Mesodermal cell (in vitro differentiated cells): ENCODE measurements around the gene ARL16.

Source experiments
- H3K27ac ChIP-seq: 2 replicates; pipeline ENCODE4 v1.7.0; 2013; ENCODE audit warnings: mild to moderate bottlenecking, low read depth, low read length, moderate library complexity; ENCODE audit not compliant: severe bottlenecking
- H3K36me3 ChIP-seq: 2 replicates; pipeline ENCODE4 v1.7.1; 2013; ENCODE audit warnings: mild to moderate bottlenecking, low read length, moderate library complexity; ENCODE audit not compliant: control insufficient read depth, insufficient read depth
- H3K4me1 ChIP-seq: one replicate; pipeline ENCODE4 v1.7.1; 2013; ENCODE audit warnings: mild to moderate bottlenecking, low read length; ENCODE audit not compliant: insufficient read depth, control insufficient read depth, poor library complexity, severe bottlenecking
- H3K4me3 ChIP-seq: 2 replicates; pipeline ENCODE4 v1.7.0; 2013; ENCODE audit warnings: low read length, control low read depth, mild to moderate bottlenecking; ENCODE audit not compliant: insufficient read depth, poor library complexity, severe bottlenecking; ENCODE audit errors: extremely low read depth
- H3K9me3 ChIP-seq: 2 replicates; pipeline ENCODE4 v1.7.1; 2013; ENCODE audit warnings: mild to moderate bottlenecking, low read length, moderate library complexity; ENCODE audit not compliant: control insufficient read depth
- WGBS, 2 experiments: methylation state at CpG; one replicate each; pipeline ENCODE4 v1.1.5; 2013; ENCODE audit warnings: missing lambda C conversion rate in 2 of 2; ENCODE audit not compliant: insufficient coverage in 2 of 2; 5-methylcytosine and 5-hydroxymethylcytosine counted together

The ARL16 gene

DNA sequence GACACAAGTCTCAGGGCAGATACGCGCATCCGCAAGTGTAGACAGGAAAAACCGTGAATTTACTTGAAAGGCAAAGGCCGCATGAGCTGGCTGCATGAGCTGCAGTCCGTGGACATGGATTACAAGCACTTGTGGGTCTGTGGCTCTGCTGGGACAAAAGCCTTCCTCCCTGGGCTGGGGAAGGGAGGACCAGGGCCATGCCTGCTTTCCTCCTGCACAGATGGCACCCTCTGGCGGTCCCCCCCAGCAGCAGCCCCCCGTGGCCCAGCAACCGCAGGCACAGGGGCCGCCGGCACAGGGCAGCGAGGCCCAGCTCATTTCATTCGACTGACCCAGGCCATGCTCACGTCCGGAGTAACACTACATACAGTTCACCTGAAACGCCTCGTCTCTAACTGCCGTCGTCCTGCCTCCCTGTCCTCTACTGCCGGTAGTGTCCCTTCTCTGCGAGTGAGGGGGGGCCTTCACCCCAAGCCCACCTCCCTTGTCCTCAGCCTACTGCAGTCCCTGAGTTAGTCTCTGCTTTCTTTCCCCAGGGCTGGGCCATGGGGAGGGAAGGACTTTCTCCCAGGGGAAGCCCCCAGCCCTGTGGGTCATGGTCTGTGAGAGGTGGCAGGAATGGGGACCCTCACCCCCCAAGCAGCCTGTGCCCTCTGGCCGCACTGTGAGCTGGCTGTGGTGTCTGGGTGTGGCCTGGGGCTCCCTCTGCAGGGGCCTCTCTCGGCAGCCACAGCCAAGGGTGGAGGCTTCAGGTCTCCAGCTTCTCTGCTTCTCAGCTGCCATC, 17.9 kb upstream of the ARL16 start:
- H3K9me3 ChIP-seq: no peaks in the 10 kb centered on the region
- 87 to 90% methylated on average over 16 to 20 of the region's 23 CpGs for WGBS, 2 experiments
- H3K27ac ChIP-seq: no peak overlapping the region
- H3K4me1 ChIP-seq: peaks cover 13% of the 10 kb centered on the region
- H3K4me3 ChIP-seq: peak overlapping the region; percentile 92
- peaks cover 68% of the 10 kb centered on the region for H3K36me3 ChIP-seq

DNA sequence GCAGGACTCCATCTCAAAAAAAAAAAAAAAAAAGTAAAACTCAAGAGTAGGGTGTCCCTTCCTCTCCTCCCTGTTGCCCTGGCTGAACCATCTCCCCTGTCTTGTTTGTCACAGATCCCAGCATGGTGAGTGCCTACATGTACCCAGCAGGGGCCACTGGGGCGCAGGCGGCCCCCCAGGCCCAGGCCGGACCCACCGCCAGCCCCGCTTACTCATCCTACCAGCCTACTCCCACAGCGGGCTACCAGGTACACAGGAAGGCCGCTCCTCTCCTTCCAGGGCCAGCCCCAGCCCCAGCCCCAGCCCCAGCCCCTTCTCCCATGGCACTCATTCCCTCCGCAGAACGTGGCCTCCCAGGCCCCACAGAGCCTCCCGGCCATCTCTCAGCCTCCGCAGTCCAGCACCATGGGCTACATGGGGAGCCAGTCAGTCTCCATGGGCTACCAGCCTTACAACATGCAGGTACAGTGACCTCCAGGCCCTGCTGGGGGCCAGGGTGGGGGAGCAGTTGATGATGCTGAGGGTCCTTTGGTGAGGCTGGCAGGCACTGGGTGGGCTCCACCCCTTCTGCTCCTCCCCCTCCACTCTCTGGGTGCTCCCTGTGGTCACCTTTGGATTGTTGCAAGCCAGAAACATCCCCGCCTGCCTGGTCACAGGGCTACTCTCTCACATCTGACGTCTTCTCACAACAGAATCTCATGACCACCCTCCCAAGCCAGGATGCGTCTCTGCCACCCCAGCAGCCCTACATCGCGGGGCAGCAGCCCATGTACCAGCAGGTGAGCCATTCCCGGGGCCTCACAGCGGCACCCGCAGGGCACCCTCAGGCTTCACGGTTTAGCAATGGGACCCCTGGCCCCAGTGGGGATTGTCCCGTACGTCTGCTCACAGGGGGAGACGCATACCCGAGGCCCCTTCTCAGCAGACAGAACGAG, 17.0 kb upstream of the ARL16 start:
- Histone ChIP-seq H3K27ac (no peak overlapping the region), H3K4me1 (peaks cover 13% of the 10 kb centered on the region), H3K4me3 (no peak overlapping the region), H3K9me3 (no peaks in the 10 kb centered on the region), H3K36me3 (peaks cover 67% of the 10 kb centered on the region)
- WGBS, 2 experiments: 98% methylated on average over 19 to 24 of the region's 25 CpGs

DNA sequence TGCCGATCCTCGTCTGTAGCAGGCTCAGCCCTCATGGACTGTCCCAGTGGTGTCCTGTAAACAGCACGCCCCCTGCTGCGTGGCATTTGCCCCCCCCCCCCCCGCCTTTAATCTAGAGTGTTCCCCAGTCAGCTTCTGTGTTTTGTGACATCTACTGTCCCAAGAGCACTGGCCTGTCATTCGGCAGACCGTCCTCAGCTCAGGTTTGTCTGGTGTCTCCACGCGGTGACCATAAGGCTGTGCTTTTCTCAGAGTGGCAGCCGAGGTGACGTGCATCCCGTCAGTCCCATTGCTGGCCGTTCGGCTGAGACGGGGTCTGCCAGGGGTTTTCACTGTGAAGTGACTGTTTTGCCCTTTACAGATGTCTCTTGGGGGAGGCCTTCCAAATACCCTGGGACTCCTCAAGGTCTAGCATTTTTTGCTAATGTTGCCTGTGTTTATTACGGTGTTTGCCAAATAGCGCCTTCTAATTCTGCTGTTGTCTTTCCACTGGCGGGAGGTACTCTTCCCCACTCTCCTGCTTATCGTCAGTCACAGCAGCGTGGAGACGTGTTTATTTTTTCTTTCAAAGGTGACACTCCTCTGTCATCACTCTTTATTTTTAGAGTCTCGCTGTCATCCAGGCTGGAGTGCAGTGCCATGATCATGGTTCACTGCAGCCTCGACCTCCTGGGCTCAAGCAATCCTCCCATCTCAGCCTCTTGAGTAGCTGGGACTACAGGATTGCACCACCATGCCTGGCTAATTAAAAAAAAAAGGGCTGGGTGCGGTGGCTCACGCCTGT, 13.9 kb upstream of the ARL16 start:
- Histone ChIP-seq H3K4me3 (no peak overlapping the region), H3K4me1 (peaks cover 8% of the 10 kb centered on the region), H3K27ac (no peak overlapping the region), H3K36me3 (peaks cover 84% of the 10 kb centered on the region), H3K9me3 (no peaks in the 10 kb centered on the region)
- 95% methylated on average over 22 to 24 of the region's 25 CpGs for WGBS, 2 experiments

DNA sequence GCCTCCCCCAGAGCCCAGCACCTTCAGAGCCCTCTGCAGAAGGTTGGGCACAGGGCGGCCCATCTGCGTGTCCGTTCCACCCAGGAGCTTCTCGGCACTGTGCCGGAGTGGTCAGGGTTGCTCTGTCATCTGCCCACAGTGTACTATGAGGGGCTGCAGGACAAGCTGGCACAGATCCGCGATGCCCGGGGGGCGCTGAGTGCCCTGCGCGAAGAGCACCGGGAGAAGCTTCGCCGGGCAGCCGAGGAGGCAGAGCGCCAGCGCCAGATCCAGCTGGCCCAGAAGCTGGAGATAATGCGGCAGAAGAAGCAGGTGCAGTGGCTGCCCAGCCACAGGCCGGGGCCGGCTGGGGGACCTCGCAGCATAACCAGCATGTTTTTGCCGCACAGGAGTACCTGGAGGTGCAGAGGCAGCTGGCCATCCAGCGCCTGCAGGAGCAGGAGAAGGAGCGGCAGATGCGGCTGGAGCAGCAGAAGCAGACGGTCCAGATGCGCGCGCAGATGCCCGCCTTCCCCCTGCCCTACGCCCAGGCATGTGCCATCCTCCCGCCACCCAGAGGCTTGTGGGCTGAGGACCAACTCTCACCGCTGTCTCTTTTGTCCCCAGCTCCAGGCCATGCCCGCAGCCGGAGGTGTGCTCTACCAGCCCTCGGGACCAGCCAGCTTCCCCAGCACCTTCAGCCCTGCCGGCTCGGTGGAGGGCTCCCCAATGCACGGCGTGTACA, 12.8 kb upstream of the ARL16 start:
- H3K36me3 ChIP-seq: peaks cover 85% of the 10 kb centered on the region
- H3K4me1 ChIP-seq: peaks cover 2% of the 10 kb centered on the region
- WGBS, 2 experiments: 96 to 99% methylated on average over 40 of the region's 40 CpGs
- H3K4me3 ChIP-seq: no peak overlapping the region
- H3K27ac ChIP-seq: no peak overlapping the region
- H3K9me3 ChIP-seq: no peaks in the 10 kb centered on the region

DNA sequence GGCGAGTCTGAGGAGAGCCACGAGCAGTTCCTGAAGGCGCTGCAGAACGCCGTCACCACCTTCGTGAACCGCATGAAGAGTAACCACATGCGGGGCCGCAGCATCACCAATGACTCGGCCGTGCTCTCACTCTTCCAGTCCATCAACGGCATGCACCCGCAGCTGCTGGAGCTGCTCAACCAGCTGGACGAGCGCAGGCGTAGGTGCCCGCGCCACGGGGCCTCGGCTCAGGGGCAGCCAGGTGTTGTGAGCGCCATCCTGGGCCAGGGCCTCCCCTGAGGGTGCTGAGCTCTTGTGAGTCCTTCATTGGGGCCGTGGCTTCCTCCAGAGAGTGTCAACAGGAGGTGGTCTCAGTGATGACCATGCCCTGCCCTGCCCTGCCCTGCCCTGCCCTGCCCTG, 12.2 kb upstream of the ARL16 start:
- 97 to 98% methylated on average over 21 to 22 of the region's 22 CpGs for WGBS, 2 experiments
- Histone ChIP-seq H3K4me1 (no peaks in the 10 kb centered on the region), H3K4me3 (no peak overlapping the region), H3K9me3 (no peaks in the 10 kb centered on the region), H3K36me3 (peaks cover 86% of the 10 kb centered on the region), H3K27ac (no peak overlapping the region)

DNA sequence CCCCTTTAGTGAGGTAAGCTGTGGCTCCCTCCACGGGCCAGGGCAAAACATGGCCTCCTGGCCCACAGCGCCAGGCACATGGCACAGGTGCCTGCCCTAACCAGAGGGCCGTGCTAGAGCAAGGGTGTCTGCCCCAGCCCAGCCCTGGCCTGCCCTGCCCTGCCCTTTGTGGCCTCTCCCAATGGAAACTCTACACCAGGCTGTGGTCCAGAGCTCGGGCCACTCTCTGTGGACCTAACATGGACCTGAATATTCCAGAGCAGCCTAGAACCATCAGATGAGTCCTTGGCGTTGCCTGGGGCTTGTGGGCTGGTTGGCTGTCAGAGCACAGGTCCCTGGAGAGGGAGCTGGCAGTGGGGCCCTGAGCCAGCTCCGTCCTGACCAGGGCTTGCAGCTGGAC, 11.6 kb upstream of the ARL16 start:
- Histone ChIP-seq H3K4me3 (no peak overlapping the region), H3K27ac (no peak overlapping the region), H3K9me3 (no peaks in the 10 kb centered on the region), H3K4me1 (no peaks in the 10 kb centered on the region), H3K36me3 (peaks cover 92% of the 10 kb centered on the region)
- WGBS, 2 experiments: 94 to 99% methylated on average over 6 of the region's 6 CpGs

DNA sequence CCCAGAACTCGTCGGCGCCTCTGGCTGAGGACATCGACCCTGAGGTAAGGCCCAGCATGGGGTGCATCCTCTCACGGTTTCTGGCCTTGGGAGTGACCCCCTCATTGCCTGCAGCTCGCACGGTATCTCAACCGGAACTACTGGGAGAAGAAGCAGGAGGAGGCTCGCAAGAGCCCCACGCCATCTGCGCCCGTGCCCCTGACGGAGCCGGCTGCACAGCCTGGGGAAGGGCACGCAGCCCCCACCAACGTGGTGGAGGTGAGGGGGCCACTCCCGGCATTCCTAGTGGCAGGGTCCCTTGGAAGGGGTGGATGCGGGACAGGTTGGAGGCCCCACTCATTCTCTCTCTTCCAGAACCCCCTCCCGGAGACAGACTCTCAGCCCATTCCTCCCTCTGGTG, 11.2 kb upstream of the ARL16 start:
- Histone ChIP-seq H3K4me1 (no peaks in the 10 kb centered on the region), H3K9me3 (no peaks in the 10 kb centered on the region), H3K4me3 (no peak overlapping the region), H3K27ac (no peak overlapping the region), H3K36me3 (peaks cover 96% of the 10 kb centered on the region)
- WGBS, 2 experiments: 96 to 97% methylated on average over 17 to 19 of the region's 19 CpGs

DNA sequence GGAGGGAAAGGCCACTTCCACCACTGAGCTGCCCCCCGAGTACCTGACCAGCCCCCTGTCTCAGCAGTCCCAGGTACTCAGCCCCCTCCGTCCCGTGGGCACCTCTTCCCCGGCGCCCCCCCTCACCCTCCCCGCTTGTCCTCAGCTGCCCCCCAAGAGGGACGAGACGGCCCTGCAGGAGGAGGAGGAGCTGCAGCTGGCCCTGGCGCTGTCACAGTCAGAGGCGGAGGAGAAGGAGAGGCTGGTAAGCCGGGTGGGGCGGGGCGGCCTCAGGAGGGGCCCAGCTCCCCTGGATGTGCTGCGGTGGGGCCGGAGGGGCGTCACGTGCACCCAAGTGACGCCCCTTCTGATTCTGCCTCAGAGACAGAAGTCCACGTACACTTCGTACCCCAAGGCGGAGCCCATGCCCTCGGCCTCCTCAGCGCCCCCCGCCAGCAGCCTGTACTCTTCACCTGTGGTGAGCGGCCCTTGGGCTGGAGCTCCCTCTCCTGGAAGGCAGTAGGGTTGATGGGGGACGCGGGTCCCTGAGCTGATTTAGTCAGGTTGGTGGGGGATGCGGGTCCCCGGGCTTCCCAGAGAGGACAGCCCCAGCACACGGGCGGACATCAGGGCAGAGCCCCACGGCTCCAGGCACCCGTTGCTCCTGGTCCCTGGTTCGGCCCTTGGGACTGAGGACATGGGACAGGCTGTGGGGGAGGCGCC, 10.1 kb upstream of the ARL16 start:
- peaks cover 99% of the 10 kb centered on the region for H3K36me3 ChIP-seq
- 97 to 98% methylated on average over 23 to 25 of the region's 35 CpGs for WGBS, 2 experiments
- H3K27ac ChIP-seq: no peak overlapping the region
- no peaks in the 10 kb centered on the region for H3K4me1 ChIP-seq
- no peaks in the 10 kb centered on the region for H3K9me3 ChIP-seq
- no peak overlapping the region for H3K4me3 ChIP-seq

DNA sequence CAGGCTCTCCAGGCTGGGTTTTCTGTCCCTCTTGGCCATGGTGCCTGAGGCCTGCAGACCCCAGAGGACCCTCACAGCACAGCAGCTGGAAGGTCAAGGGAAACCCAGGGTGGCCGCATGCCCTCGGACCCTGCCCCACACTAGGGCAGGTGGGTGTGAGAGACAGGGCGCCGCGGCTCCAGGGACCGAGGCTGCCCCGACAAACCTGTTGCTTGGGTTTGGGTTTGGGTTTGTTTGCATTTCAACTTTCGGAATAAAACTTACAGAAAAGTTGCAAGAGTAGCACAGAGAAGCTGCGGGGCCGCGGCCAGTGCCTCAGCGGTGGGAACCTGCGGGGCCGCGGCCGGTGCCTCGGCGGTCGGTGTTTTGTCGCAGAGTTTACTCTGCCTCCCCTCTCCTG, 8.0 kb upstream of the ARL16 start:
- peaks cover 98% of the 10 kb centered on the region for H3K36me3 ChIP-seq
- no peak overlapping the region for H3K27ac ChIP-seq
- WGBS, 2 experiments: 95 to 99% methylated on average over 14 to 20 of the region's 20 CpGs
- H3K9me3 ChIP-seq: no peaks in the 10 kb centered on the region
- no peaks in the 10 kb centered on the region for H3K4me1 ChIP-seq
- no peak overlapping the region for H3K4me3 ChIP-seq
